HL-60 (cell line): ENCODE data around the gene NPEPL1.

Experiments used
- POLR2AphosphoS5 ChIP-seq: IDR thresholded peaks from 2 replicates; pipeline ENCODE4 v1.6.1; 2012; ENCODE audit warnings: low read depth
- TF ChIP-seq, protein P1 (sequence below): IDR thresholded peaks from 2 replicates; pipeline ENCODE4 v1.6.1; 2012; ENCODE audit warnings: low read depth; ENCODE audit not compliant: insufficient replicate concordance
- TF ChIP-seq, protein P2 (sequence below): IDR thresholded peaks from one replicate; pipeline ENCODE4 v1.5.1; 2011; ENCODE audit warnings: low read length, control low read depth, inconsistent platforms; ENCODE audit not compliant: insufficient read depth

- TF ChIP-seq, protein P1, sequence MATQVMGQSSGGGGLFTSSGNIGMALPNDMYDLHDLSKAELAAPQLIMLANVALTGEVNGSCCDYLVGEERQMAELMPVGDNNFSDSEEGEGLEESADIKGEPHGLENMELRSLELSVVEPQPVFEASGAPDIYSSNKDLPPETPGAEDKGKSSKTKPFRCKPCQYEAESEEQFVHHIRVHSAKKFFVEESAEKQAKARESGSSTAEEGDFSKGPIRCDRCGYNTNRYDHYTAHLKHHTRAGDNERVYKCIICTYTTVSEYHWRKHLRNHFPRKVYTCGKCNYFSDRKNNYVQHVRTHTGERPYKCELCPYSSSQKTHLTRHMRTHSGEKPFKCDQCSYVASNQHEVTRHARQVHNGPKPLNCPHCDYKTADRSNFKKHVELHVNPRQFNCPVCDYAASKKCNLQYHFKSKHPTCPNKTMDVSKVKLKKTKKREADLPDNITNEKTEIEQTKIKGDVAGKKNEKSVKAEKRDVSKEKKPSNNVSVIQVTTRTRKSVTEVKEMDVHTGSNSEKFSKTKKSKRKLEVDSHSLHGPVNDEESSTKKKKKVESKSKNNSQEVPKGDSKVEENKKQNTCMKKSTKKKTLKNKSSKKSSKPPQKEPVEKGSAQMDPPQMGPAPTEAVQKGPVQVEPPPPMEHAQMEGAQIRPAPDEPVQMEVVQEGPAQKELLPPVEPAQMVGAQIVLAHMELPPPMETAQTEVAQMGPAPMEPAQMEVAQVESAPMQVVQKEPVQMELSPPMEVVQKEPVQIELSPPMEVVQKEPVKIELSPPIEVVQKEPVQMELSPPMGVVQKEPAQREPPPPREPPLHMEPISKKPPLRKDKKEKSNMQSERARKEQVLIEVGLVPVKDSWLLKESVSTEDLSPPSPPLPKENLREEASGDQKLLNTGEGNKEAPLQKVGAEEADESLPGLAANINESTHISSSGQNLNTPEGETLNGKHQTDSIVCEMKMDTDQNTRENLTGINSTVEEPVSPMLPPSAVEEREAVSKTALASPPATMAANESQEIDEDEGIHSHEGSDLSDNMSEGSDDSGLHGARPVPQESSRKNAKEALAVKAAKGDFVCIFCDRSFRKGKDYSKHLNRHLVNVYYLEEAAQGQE, result no peak
- TF ChIP-seq, protein P2, sequence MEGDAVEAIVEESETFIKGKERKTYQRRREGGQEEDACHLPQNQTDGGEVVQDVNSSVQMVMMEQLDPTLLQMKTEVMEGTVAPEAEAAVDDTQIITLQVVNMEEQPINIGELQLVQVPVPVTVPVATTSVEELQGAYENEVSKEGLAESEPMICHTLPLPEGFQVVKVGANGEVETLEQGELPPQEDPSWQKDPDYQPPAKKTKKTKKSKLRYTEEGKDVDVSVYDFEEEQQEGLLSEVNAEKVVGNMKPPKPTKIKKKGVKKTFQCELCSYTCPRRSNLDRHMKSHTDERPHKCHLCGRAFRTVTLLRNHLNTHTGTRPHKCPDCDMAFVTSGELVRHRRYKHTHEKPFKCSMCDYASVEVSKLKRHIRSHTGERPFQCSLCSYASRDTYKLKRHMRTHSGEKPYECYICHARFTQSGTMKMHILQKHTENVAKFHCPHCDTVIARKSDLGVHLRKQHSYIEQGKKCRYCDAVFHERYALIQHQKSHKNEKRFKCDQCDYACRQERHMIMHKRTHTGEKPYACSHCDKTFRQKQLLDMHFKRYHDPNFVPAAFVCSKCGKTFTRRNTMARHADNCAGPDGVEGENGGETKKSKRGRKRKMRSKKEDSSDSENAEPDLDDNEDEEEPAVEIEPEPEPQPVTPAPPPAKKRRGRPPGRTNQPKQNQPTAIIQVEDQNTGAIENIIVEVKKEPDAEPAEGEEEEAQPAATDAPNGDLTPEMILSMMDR, result peak; percentile 14
- peak; percentile 76 for TF ChIP-seq POLR2AphosphoS5
Observed at GRCh38 chr20:58650776-58651558, 41.6 kb upstream of the NPEPL1 start, which contains the start of gene STX16.
